SK-N-SH (cell line): Measurements from ENCODE around the gene EVC2. TPM values are rescaled to one million over a fixed set of nuclear protein-coding genes. Genes with fewer than 3 reads are reported as not detected.

ENCODE experiments used
- CTCF ChIA-PET: fragments of 300-600, 350-600 bp; formaldehyde crosslinking; extraction: SDS; loops from one replicate; lab custom pipeline; 2021; lab: Yijun Ruan, JAX
- POLR2A ChIA-PET: fragments of 350-600 bp; sonication (Branson Sonifier 250); formaldehyde crosslinking; extraction: SDS; loops from one replicate; lab custom pipeline; 2020; ENCODE audit warnings: antibody characterized with exemption, inconsistent platforms; lab: Yijun Ruan, JAX
- DNase-seq: peaks from one replicate; pipeline ENCODE4 v3.0.0; 2012
- H2AFZ ChIP-seq: fragments of 200-600 bp; sonication (generic); 2 replicates; pipeline ENCODE4 v1.8.1; 2016; ENCODE audit warnings: antibody characterized with exemption, mild to moderate bottlenecking, low read depth
- H3F3A ChIP-seq: fragments of 200-600 bp; sonication (generic); replicated peaks from 2 replicates; pipeline ENCODE3; 2016; ENCODE audit warnings: antibody characterized with exemption, mild to moderate bottlenecking; ENCODE audit not compliant: insufficient read depth
- H3K27ac ChIP-seq, 2 experiments: fragments of 200-500 bp in 1 of 2; fragments of 200-600 bp in 1 of 2; sonication (Bioruptor generic) in 1 of 2; sonication (generic), shearing (Covaris generic) in 1 of 2; 2 replicates each; pipeline versions ENCODE4 v1.5.1 to v1.6.1; 2014 to 2016; ENCODE audit warnings: low read depth in 2 of 2, inconsistent platforms in 1 of 2, low read length in 1 of 2, mild to moderate bottlenecking in 1 of 2, mixed read lengths in 1 of 2
- H3K27me3 ChIP-seq: fragments of 200-600 bp; sonication (generic), shearing (Covaris generic); 2 replicates; pipeline ENCODE4 v1.6.1; 2016; ENCODE audit warnings: mixed run types; ENCODE audit not compliant: insufficient read depth
- H3K36me3 ChIP-seq, 2 experiments: fragments of 200-500 bp in 1 of 2; fragments of 200-600 bp in 1 of 2; sonication (Bioruptor generic) in 1 of 2; sonication (generic) in 1 of 2; replicated peaks in 1 of 2; 2 replicates each; pipeline versions ENCODE3 to v1.5.1; 2014 to 2016; ENCODE audit warnings: low read length in 1 of 2, mild to moderate bottlenecking in 1 of 2; ENCODE audit not compliant: insufficient read depth in 2 of 2, control insufficient read depth in 1 of 2
- H3K4me1 ChIP-seq, 2 experiments: fragments of 200-500 bp in 1 of 2; fragments of 200-600 bp in 1 of 2; sonication (Bioruptor generic) in 1 of 2; sonication (generic), shearing (Covaris generic) in 1 of 2; 2 replicates each; pipeline versions ENCODE4 v1.5.1 to v1.6.1; 2014 to 2016; ENCODE audit warnings: low read depth in 1 of 2, low read length in 1 of 2, mixed run types in 1 of 2; ENCODE audit not compliant: insufficient read depth in 2 of 2, control insufficient read depth in 1 of 2
- H3K4me2 ChIP-seq: fragments of 200-600 bp; sonication (generic), shearing (Covaris generic); 2 replicates; pipeline ENCODE4 v1.6.1; 2017; ENCODE audit warnings: mixed run types
- H3K4me3 ChIP-seq, 2 experiments: fragments of 200-500 bp in 1 of 2; fragments of 200-600 bp in 1 of 2; sonication (Bioruptor generic) in 1 of 2; sonication (generic), shearing (Covaris generic) in 1 of 2; 2 replicates each; pipeline versions ENCODE4 v1.5.1 to v1.8.1; 2014 to 2016; ENCODE audit warnings: low read depth in 2 of 2, inconsistent platforms in 1 of 2, low read length in 1 of 2, mild to moderate bottlenecking in 1 of 2, mixed read lengths in 1 of 2, moderate library complexity in 1 of 2
- H3K79me2 ChIP-seq: fragments of 200-600 bp; sonication (generic); 2 replicates; pipeline ENCODE4 v1.8.1; 2017; ENCODE audit warnings: mild to moderate bottlenecking; ENCODE audit not compliant: insufficient read depth
- H3K9ac ChIP-seq: fragments of 200-600 bp; sonication (generic); 2 replicates; pipeline ENCODE4 v1.6.1; 2017; ENCODE audit warnings: mixed run types
- H3K9me2 ChIP-seq: fragments of 200-600 bp; sonication (generic); 2 replicates; pipeline ENCODE4 v1.6.1; 2017; ENCODE audit warnings: mixed run types
- H3K9me3 ChIP-seq: fragments of 200-600 bp; sonication (generic); 2 replicates; pipeline ENCODE4 v1.6.1; 2017; ENCODE audit warnings: mixed run types, mild to moderate bottlenecking, moderate library complexity
- H4K20me1 ChIP-seq: fragments of 200-600 bp; sonication (generic); 2 replicates; pipeline ENCODE4 v1.6.1; 2017; ENCODE audit warnings: mild to moderate bottlenecking, mixed run types; ENCODE audit not compliant: insufficient read depth
- CHD2 ChIP-seq: fragments of 150-350 bp; IDR thresholded peaks from 2 replicates; pipeline ENCODE4 v1.6.1; 2018; ENCODE audit warnings: low read length; ENCODE audit not compliant: partially characterized antibody
- CTCF ChIP-seq: fragments of 200-600 bp; sonication (generic); IDR thresholded peaks from 2 replicates; pipeline ENCODE4 v1.6.1; 2017; ENCODE audit warnings: antibody characterized with exemption, mild to moderate bottlenecking, moderate library complexity
- ELF1 ChIP-seq: IDR thresholded peaks from 2 replicates; pipeline ENCODE4 v1.4.0; 2012
- EP300 ChIP-seq, 2 experiments: IDR thresholded peaks; 2 replicates each; pipeline versions ENCODE4 v1.4.0 to v1.6.1; 2012; ENCODE audit warnings: borderline replicate concordance in 1 of 2, low read depth in 1 of 2, low read length in 1 of 2
- GABPA ChIP-seq: IDR thresholded peaks from 2 replicates; pipeline ENCODE4 v1.4.0; 2012; ENCODE audit warnings: low read depth, mild to moderate bottlenecking
- GATA2 ChIP-seq: sonication (generic); formaldehyde crosslinking; IDR thresholded peaks from 2 replicates; pipeline ENCODE4 v1.5.0; 2020; ENCODE audit warnings: mild to moderate bottlenecking, missing genetic modification reagents
- IRF3 ChIP-seq: fragments of 150-350 bp; IDR thresholded peaks from 2 replicates; pipeline ENCODE4 v1.6.1; 2016; ENCODE audit warnings: mild to moderate bottlenecking, low read depth, low read length
- MAX ChIP-seq: IDR thresholded peaks from 2 replicates; pipeline ENCODE4 v1.4.0; 2012; ENCODE audit warnings: low read depth
- MEF2A ChIP-seq: IDR thresholded peaks from 2 replicates; pipeline ENCODE4 v1.4.0; 2012; ENCODE audit warnings: low read depth, borderline replicate concordance
- NRF1 ChIP-seq: IDR thresholded peaks from 2 replicates; pipeline ENCODE4 v1.6.1; 2012; ENCODE audit warnings: low read depth, mild to moderate bottlenecking, low read length
- RAD21 ChIP-seq: IDR thresholded peaks from 2 replicates; pipeline ENCODE4 v1.6.1; 2012; ENCODE audit warnings: mild to moderate bottlenecking, low read length
- RCOR1 ChIP-seq: fragments of 150-350 bp; IDR thresholded peaks from 2 replicates; pipeline ENCODE4 v1.6.1; 2017; ENCODE audit warnings: antibody characterized with exemption, low read length
- RFX5 ChIP-seq: IDR thresholded peaks from 2 replicates; pipeline ENCODE4 v1.6.1; 2012; ENCODE audit warnings: mild to moderate bottlenecking, improper control_type of control experiment, low read length
- SIN3A ChIP-seq: IDR thresholded peaks from 2 replicates; pipeline ENCODE4 v1.6.1; 2012; ENCODE audit warnings: low read depth, mild to moderate bottlenecking, low read length, moderate library complexity, borderline replicate concordance
- YY1 ChIP-seq: IDR thresholded peaks from 2 replicates; pipeline ENCODE4 v1.4.0; 2012; ENCODE audit warnings: low read depth, mild to moderate bottlenecking
- ZBTB33 ChIP-seq: IDR thresholded peaks from 2 replicates; pipeline ENCODE4 v1.4.0; 2012; ENCODE audit warnings: low read depth, borderline replicate concordance
- WGBS: methylation state at CpG from one replicate; pipeline ENCODE4 v1.1.6; 2017; ENCODE audit warnings: low lambda C conversion rate; 5-methylcytosine and 5-hydroxymethylcytosine counted together
- polyA plus RNA-seq, 3 experiments: library from polyadenylated mRNA; depleted of rRNA; stranded (reverse); fragments of >200 nt; gene quantifications; 2 replicates each; pipeline ENCODE4 v1.2.3, GENCODE V29; 2012

The EVC2 gene
- polyA plus RNA-seq, 1 of the 3 experiments (the other 2 are of a cell fraction): not detected

- TF ChIP-seq SIN3A (no peak), GABPA (no peak), ELF1 (no peak), GATA2 (CRISPR knock-in tag) (no peak), RFX5 (no peak)
- TF ChIP-seq, all 33 proteins: peak for 0
These were observed 139.4 kb downstream of the EVC2 start (continued) for GRCh38 chr4:5568931-5569330.

GRCh38 chr4:5568336-5568735 is 140.0 kb downstream of the EVC2 start:
- no peak overlapping the region for H2AFZ ChIP-seq
- TF ChIP-seq YY1: no peak
- TF ChIP-seq CHD2: no peak
- TF ChIP-seq IRF3: no peak
- TF ChIP-seq GATA2 (CRISPR knock-in tag): no peak
- no peak for TF ChIP-seq ELF1
- TF ChIP-seq RCOR1: no peak
- no peak for TF ChIP-seq GABPA
- no peak for TF ChIP-seq MAX
- TF ChIP-seq MEF2A: no peak
- TF ChIP-seq CTCF: no peak
- TF ChIP-seq RAD21: no peak
- TF ChIP-seq NRF1: no peak
- TF ChIP-seq, all 33 proteins: peak for 0
- Histone ChIP-seq H3K79me2 (no peaks in the 10 kb centered on the region), H3K27ac (no peak overlapping the region), H3K27me3 (no peaks in the 10 kb centered on the region), H3K4me2 (no peak overlapping the region), H3K9ac (no peak overlapping the region), H3F3A (no peaks in the 10 kb centered on the region), H3K9me3 (no peaks in the 10 kb centered on the region), H3K4me3 (no peak overlapping the region), H3K36me3 (no peaks in the 10 kb centered on the region), H3K4me1 (no peaks in the 10 kb centered on the region), H3K9me2 (no peaks in the 10 kb centered on the region), H4K20me1 (no peaks in the 10 kb centered on the region)
- ChIA-PET CTCF (no interaction called here), POLR2A (no interaction called here)
- WGBS: 70% methylated on average over 14 of the region's 20 CpGs
- DNase-seq: no peak

GRCh38 chr4:5566991-5567390 is 141.4 kb downstream of the EVC2 start:
- WGBS: 46% methylated on average over 7 of the region's 7 CpGs
- TF ChIP-seq ZBTB33 (no peak), EP300 (IDR thresholded peaks at IDR 0.05; ENCODE audit: borderline replicate concordance in 1 of 2, low read depth in 1 of 2, low read length in 1 of 2) (no peak), MEF2A (no peak)
- no peak for DNase-seq
- H4K20me1 ChIP-seq: no peaks in the 10 kb centered on the region
- H3K9ac ChIP-seq: no peak overlapping the region
- no peaks in the 10 kb centered on the region for H3K36me3 ChIP-seq
- H3K4me3 ChIP-seq: no peak overlapping the region
- CTCF ChIA-PET: no interaction called here
- POLR2A ChIA-PET: no interaction called here
- peaks cover 0 to 4% of the 10 kb centered on the region in 2 experiments; a peak in 1 of 4 replicates for H3K4me1 ChIP-seq
- no peaks in the 10 kb centered on the region for H3F3A ChIP-seq
- no peaks in the 10 kb centered on the region for H3K9me3 ChIP-seq
- H3K27me3 ChIP-seq: no peaks in the 10 kb centered on the region
- H3K9me2 ChIP-seq: no peaks in the 10 kb centered on the region
- H3K27ac ChIP-seq: no peak overlapping the region
- no peak overlapping the region for H2AFZ ChIP-seq
- no peak overlapping the region for H3K4me2 ChIP-seq
- H3K79me2 ChIP-seq: no peaks in the 10 kb centered on the region
